NCI-H2107 treated with DMSO at 0.1 percent for 48 hours (cell line): ENCODE results near the gene KLHDC1.
"Not testable (repeated sequence)": the region's sequence is repeated elsewhere in the genome, so short reads cannot be mapped to it uniquely, and the experiment has no call there.

ENCODE experiments used
- DNase-seq: peaks from one replicate; lab custom pipeline; 2025; ENCODE audit not compliant: unreplicated experiment; lab: John Stamatoyannopoulos, UW

The KLHDC1 gene

DNA sequence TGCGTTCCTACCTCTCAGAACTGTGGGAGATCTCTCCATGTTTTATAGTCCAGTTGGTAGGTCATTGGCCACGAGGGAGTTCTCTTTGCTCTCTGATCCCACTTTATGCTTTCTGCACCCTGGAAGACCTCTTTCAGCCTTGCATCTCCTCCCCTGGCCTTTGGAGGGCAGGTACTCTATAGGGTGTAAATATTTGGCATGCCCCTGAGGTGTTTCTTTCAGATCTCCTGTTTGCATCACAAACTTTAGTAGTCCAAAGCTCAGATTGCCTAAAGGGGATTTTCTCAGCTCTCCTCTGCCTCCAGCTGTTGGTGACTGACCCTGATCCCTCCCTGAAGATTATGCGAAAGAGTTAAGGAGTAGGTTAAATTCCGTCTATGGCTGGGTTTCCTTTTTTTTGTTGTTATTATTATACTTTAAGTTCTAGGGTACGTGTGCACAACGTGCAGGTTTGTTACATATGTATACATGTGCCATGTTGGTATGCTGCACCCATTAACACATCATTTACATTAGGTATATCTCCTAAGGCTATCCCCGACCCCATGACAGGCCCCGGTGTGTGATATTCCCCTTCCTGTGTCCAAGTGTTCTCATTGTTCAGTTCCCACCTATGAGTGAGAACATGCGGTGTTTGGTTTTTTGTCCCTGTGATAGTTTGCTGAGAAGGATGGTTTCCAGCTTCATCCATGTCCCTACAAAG, 29.0 kb downstream of the KLHDC1 start:
- not testable (repeated sequence) for DNase-seq

DNA sequence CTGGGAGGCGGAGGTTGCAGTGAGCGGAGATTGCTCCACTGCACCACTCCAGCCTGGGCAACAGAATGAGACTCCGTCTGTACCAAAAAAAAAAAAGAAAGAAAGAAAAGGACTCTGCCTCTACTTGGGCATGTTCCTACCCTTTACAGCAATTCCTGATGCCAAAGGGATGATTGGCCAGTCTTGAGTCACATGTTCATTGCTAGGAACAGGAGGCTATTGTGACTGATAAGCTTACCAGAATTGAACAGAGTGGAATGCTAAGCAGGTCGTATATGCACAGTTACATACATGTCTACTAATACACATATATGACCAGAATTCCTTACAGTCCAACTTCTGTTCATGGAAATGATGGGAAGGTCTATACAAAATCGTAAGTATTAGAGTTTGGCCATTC, 34.3 kb downstream of the KLHDC1 start:
- DNase-seq = no peak

DNA sequence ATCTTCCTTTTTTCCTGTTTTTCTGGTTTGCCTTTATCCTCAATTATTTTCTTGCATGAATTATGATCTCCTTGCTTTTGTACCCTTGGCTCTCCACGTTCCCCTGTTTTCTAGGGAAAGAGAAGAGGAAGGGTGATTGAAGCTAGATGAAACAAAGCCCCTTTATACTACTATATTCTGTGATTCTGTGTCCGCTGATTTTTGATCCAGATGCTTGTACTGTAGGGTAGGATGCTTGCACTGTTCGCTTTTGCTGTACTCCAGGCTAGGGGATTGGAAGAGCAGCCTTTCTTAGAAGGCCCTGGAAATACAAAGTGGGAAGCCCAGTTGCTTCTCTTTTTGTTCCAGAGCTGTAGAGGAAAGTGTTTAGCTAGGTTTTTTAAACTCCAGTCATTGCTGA, 40.0 kb downstream of the KLHDC1 start:
- no peak for DNase-seq

- no peak for DNase-seq
Observed at GRCh38 chr14:49733836-49734235, 40.9 kb downstream of the KLHDC1 start.

GRCh38 chr14:49735669-49736068, 42.7 kb downstream of the KLHDC1 start:
- not testable (repeated sequence) for DNase-seq

DNA sequence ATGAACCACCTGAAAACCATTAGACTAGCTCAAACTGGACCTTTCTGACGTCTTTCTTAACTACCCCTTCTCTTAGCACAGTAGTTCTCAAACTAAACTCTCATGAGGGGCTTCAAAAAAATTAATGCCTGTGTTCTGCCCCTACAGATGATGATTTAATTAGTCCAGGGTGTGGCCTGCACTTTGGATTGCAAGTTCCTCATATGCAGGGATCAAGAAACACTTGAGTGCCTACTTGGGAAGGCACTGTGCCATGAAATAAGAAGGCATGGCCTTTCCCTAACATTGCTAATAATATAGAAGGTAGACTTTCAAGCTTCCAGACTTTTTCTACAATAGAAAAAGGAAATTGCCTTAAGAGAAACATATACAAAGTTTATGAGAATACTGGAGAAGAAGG, 52.3 kb downstream of the KLHDC1 start:
- DNase-seq = no peak

DNA sequence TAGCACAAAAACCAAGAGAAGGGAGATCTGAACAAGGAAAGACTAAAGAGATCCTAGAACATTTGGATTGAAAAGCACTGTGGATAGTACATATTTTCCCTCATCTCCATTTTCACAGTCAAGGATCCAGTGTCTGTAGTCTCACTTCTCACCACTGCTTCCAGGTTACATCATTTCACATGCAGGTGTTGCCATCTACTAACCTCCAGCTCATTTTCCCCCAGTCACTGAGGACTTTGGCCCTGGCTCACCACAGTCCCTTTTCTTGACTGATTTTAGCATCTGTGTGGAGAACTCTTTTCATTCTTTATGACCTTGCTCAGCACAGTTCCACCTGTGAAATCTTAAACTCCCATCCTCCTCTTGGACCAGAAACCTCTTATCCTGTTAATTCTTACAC, 53.6 kb downstream of the KLHDC1 start:
- DNase-seq = not testable (repeated sequence)

DNA sequence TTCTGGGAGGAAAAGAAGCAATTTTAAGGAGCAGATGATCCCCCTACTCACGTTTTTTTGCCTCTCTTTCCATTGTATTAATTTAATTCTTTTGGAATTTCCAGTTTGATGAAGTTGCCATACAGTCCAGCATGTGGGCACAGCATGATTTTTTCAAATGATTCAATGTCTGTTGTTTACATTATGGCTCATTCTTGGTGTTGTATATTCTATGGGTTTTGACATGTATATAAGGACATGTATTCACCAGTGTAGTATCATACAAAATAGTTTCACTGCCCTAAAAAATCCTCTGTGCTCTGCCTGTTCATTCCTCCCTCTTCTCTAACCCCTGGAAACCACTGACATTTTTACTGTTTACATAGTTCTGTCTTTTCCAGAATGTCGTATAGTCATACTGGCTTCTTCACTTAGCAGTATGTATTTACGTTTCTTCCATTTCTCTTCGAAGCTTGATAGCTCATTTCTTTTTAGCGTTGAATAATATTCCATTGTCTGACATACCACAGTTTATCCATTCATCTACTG, 61.7 kb downstream of the KLHDC1 start:
- DNase-seq = no peak

DNA sequence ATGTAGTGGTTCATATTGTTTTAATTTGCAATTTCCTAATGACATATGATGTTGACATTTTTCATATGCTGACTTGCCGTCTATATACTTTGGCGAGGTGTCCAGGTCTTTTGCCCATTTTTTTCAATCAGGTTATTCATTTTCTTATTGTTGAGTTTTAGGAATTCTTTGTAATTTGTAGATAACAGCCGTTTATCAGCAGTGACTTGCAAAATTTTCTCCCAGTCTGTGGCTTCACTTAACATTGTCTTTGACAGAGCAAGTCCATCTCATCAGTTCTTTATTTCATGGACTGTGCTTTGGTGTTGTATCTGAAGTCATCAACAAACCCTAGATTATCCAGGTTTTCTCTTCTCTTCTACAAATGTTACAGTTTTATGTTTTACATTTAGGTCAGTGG, 62.5 kb downstream of the KLHDC1 start:
- no peak for DNase-seq

DNA sequence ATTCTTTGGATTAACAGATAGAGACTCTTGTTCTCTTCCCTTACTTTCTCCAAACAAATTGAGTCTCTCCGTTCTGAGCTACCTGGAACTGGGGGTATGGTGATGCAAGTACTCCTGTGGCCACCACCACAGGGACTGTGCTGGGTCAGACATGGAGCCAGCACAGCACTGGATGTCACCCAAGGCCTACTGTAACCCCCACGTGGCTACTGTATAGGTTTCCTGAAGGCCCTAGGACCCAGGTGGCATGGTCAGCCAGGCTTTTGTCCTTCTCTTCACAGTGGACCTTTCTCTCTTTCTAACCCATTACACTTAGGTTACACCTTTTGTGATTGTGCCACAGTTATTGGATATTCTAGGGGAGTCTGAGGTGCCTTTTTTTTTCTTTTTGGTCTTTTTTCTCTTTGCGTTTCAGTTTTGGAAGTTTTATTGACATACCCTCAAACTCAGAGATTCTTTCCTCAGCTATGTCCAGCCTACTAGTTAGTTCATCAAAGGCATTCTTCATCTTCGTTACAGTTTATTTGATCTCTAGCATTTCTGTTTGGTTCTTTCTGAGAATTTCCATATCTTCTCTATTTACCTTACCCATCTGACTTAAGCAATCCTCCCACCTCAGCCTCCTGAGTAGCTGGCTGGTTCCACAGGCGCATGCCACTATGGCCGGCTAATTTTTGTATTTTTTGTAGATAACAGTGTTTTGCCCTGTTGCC, 69.1 kb downstream of the KLHDC1 start:
- DNase-seq = no peak

- no peak for DNase-seq
Observed at GRCh38 chr14:49766839-49767238, 73.9 kb downstream of the KLHDC1 start.

DNA sequence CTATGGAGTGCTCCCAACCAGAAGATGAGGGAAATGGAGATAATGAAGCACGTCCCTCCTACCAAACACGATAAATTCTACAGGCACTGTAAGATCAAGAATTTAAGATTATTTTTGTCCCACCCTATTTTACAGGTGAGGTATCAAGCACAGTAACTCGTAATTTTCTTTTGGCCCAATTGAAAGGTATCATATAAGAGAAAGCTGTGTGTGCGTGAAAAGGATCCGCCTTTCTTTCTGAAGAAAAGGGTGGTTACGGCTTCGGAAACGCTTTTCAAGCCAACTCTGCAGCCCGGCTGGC, 74.3 kb downstream of the KLHDC1 start:
- peak; percentile 77 for DNase-seq

GRCh38 chr14:49767571-49768300, 74.8 kb downstream of the KLHDC1 start, which contains the start of gene KLHDC2:
TSS of gene KLHDC2 (plus strand) at chr14:49768153. CDS start at chr14:49768469, 316 bp downstream.
- peak; percentile 58 for DNase-seq

GRCh38 chr14:49768301-49769121, 75.6 kb downstream of the KLHDC1 start:
- peak; percentile 35 for DNase-seq

- no peak for DNase-seq
Observed at GRCh38 chr14:49769171-49769570, 76.3 kb downstream of the KLHDC1 start.

DNA sequence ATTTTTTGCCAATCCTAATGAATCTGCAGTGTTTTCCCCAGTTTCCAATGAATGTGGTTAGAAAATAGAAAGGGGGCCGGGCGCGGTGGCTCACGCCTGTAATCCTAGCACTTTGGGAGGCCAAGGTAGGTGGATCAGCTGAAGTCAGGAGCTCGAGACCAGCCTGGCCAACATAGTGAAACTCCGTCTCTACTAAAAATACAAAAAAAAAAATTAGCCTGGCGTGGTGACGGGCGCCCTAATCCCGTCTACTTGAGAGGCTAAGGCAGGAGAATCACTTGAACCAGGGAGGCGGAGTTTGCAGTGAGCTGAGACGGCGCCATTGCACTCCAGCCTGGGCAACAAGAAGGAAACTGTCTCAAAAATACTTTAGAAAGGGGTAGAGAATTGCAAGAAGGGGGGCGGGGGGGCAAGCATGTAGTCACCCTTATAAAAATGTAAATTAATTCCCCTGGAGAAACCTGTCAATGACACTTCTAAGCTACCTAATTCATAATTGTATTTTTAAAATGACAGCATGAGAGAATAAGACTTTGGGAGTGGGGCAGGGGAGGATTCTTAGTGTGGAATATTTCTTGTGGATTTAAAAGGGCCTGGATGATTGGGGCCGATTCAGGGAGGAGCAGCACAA, 76.8 kb downstream of the KLHDC1 start:
- DNase-seq = peak; percentile 8

- no peak for DNase-seq
Observed at GRCh38 chr14:49770212-49770817, 77.4 kb downstream of the KLHDC1 start.

DNA sequence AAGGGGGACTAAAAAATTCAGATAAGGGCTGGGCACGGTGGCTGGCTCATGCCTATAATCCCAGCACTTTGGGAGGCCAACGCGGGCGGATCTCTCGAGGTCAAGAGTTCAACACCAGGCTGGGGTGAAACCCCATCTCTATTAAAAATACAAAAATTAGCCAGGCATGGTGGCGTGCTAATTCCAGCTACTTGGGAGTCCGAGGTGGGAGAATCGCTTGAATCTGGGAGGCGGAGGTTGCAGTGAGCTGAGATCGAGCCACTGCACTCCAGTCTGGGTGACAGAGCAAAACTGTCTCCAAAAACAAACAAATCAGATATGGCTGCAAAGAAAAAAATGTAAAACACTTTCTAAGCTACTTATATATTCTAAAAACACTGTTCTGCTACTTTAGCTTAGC, 78.8 kb downstream of the KLHDC1 start:
- not testable (repeated sequence) for DNase-seq

GRCh38 chr14:49774106-49774505, 81.2 kb downstream of the KLHDC1 start:
- DNase-seq = no peak

GRCh38 chr14:49778421-49778820, 85.5 kb downstream of the KLHDC1 start:
- no peak for DNase-seq
